Progenitor cell of endocrine pancreas (in vitro differentiated cells): ENCODE measurements around the gene RIN2. TPM values are rescaled to one million over a fixed set of nuclear protein-coding genes. Genes with fewer than 3 reads are reported as not detected.
A peak's percentile ranks its signal among the peaks of the same experiment; 100 is the strongest.

ENCODE experiments used
- DNase-seq: peaks from one replicate; pipeline ENCODE4 v3.0.0; 2021; ENCODE audit warnings: low spot score; ENCODE audit not compliant: unreplicated experiment
- H3K27ac Mint-ChIP-seq: 2 replicates; pipeline ENCODE4 v1.8.0; 2021; ENCODE audit warnings: mild to moderate bottlenecking, moderate library complexity, mixed read lengths
- H3K27me3 Mint-ChIP-seq: 2 replicates; pipeline ENCODE4 v1.8.0; 2021; ENCODE audit warnings: mixed read lengths
- H3K36me3 Mint-ChIP-seq: 2 replicates; pipeline ENCODE4 v1.8.0; 2022; ENCODE audit warnings: mixed read lengths; ENCODE audit not compliant: insufficient read depth
- H3K4me1 Mint-ChIP-seq: 2 replicates; pipeline ENCODE4 v1.8.0; 2021; ENCODE audit warnings: low read depth, mixed read lengths
- H3K4me3 Mint-ChIP-seq: 2 replicates; pipeline ENCODE4 v1.8.0; 2021; ENCODE audit warnings: low read depth, mild to moderate bottlenecking, moderate library complexity, mixed read lengths
- H3K9me3 Mint-ChIP-seq: 2 replicates; pipeline ENCODE4 v1.8.0; 2021; ENCODE audit warnings: low read depth, mixed read lengths
- CTCF ChIP-seq: fragments of 200-600 bp; sonication (generic); IDR thresholded peaks from one replicate; pipeline ENCODE4 v1.5.0; 2021; ENCODE audit warnings: antibody characterized with exemption, mild to moderate bottlenecking; ENCODE audit not compliant: unreplicated experiment
- total RNA-seq: library from RNA; stranded (reverse); gene quantifications from 2 replicates; pipeline ENCODE4 v1.2.1, GENCODE V29; 2021

RIN2 gene
- total RNA-seq, 1 donor from 2014 or later = 36.1 TPM

- no peaks in the 10 kb centered on the region for H3K9me3 Mint-ChIP-seq
- no peak for TF ChIP-seq CTCF
- no peaks in the 10 kb centered on the region for H3K4me1 Mint-ChIP-seq
- H3K27me3 Mint-ChIP-seq = no peaks in the 10 kb centered on the region
- H3K36me3 Mint-ChIP-seq = no peaks in the 10 kb centered on the region
- H3K27ac Mint-ChIP-seq = no peak overlapping the region
- H3K4me3 Mint-ChIP-seq = no peak overlapping the region
- DNase-seq = no peak
Observed at GRCh38 chr20:19727251-19727847, 30.7 kb upstream of the RIN2 start.

DNA sequence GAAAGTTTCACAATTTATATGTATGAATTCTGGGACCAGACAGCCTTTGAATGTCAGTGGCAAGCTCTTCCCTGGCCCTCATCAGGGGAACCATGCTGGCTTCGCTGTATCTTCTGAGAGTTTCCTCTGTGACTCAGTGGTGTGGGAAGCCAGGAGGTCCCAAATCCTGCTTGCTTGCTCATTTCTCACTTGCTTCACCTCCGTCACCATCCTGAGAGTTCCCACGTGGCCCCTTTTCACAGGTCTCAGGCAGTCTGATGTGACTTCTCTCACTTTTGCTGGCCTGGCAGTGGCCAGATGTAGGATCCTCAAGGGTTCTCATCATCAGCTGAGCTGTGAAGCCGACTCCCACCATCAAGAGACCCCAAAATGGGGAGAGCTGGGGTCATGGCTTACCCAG lies 28.4 kb upstream of the RIN2 start:
- Mint-ChIP-seq H3K4me3 (no peak overlapping the region), H3K36me3 (no peaks in the 10 kb centered on the region), H3K27ac (no peak overlapping the region), H3K27me3 (no peaks in the 10 kb centered on the region), H3K9me3 (no peaks in the 10 kb centered on the region), H3K4me1 (no peaks in the 10 kb centered on the region)
- no peak for DNase-seq
- TF ChIP-seq CTCF = no peak

DNA sequence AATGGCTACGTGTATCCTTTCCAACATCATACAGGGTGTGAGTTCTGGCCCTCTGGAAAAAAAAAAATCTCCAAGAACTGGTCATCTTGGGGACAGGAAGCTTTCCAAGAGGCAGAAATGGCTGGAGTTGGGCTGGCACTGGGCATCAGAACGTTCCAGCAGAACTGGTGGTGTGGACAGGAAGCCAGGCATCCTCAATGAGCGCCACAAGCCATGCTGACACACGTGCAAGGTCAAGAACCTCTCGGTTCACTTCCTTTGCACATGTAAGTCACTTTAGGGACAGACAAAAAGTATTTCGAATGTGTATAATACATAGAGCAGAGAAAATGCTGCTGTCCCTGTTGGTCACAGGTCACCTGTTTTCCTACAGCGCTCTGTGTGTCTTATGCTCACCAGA lies 27.4 kb upstream of the RIN2 start:
- DNase-seq = no peak
- Mint-ChIP-seq H3K27ac (no peak overlapping the region), H3K36me3 (no peaks in the 10 kb centered on the region), H3K27me3 (no peaks in the 10 kb centered on the region), H3K4me1 (peaks cover 8% of the 10 kb centered on the region), H3K4me3 (no peak overlapping the region), H3K9me3 (no peaks in the 10 kb centered on the region)
- no peak for TF ChIP-seq CTCF

GRCh38 chr20:19734811-19735210 lies 23.2 kb upstream of the RIN2 start:
- no peak overlapping the region for H3K4me3 Mint-ChIP-seq
- no peak overlapping the region for H3K27ac Mint-ChIP-seq
- H3K4me1 Mint-ChIP-seq = peaks cover 14% of the 10 kb centered on the region
- no peaks in the 10 kb centered on the region for H3K27me3 Mint-ChIP-seq
- TF ChIP-seq CTCF = no peak
- H3K36me3 Mint-ChIP-seq = no peaks in the 10 kb centered on the region
- no peaks in the 10 kb centered on the region for H3K9me3 Mint-ChIP-seq
- DNase-seq = no peak

DNA sequence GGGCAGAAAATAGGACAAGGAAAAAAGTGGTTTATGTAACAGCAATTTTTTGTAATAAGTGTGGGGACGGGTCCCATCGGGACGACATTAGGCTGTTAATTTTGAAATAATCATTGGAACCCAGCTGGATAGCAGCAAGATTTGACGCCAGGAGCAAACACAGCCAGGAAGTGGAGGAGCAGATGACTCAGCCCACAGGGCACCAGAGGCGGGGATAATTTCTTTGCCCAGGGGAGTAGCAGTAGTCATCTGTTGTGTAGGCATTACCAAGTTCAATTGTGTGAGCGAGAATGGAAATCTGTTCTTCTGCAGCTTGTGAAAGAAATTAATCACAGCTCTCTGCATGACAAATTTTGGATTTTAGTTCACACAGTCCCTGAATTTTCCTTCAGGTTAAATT lies 22.6 kb upstream of the RIN2 start:
- Mint-ChIP-seq H3K4me3 (no peak overlapping the region), H3K27me3 (no peaks in the 10 kb centered on the region), H3K36me3 (no peaks in the 10 kb centered on the region), H3K4me1 (peaks cover 14% of the 10 kb centered on the region), H3K9me3 (no peaks in the 10 kb centered on the region), H3K27ac (peak overlapping the region; percentile 14)
- DNase-seq = no peak
- TF ChIP-seq CTCF = no peak
